SU-DHL-6 (cell line): ENCODE measurements around the gene ZC3HAV1.

Experiments
- H2AFZ ChIP-seq: fragments of 200-600 bp; sonication (generic); 2 replicates; pipeline ENCODE4 v1.6.1; 2014; ENCODE audit warnings: low read depth, mild to moderate bottlenecking, moderate library complexity, mixed read lengths, antibody characterized with exemption, low read length; ENCODE audit not compliant: severe bottlenecking
- H3F3A ChIP-seq: fragments of 200-600 bp; shearing (Covaris generic); 2 replicates; pipeline ENCODE4 v1.6.0; 2016; ENCODE audit warnings: antibody characterized with exemption, mild to moderate bottlenecking; ENCODE audit not compliant: insufficient read depth
- H3K27ac ChIP-seq: fragments of 200-600 bp; sonication (generic); 2 replicates; pipeline ENCODE4 v1.5.1; 2016; ENCODE audit warnings: low read depth, mild to moderate bottlenecking, low read length, moderate library complexity, mixed read lengths
- H3K27me3 ChIP-seq: fragments of 200-600 bp; sonication (generic), shearing (Covaris generic); 2 replicates; pipeline ENCODE4 v1.6.0; 2014; ENCODE audit warnings: mild to moderate bottlenecking, low read length
- H3K36me3 ChIP-seq: fragments of 200-600 bp; sonication (generic); 2 replicates; pipeline ENCODE4 v1.6.1; 2014; ENCODE audit warnings: mild to moderate bottlenecking, low read length, mixed read lengths
- H3K4me2 ChIP-seq: fragments of 300-600, 200-600 bp; shearing (Covaris generic), sonication (generic); 2 replicates; pipeline ENCODE4 v1.6.0; 2014; ENCODE audit warnings: low read length, low read depth, mild to moderate bottlenecking; ENCODE audit not compliant: poor library complexity, severe bottlenecking
- H3K4me3 ChIP-seq: fragments of 200-600 bp; sonication (generic); 2 replicates; pipeline ENCODE4 v1.5.1; 2014; ENCODE audit warnings: antibody characterized with exemption, low read length, mild to moderate bottlenecking, mixed read lengths; ENCODE audit not compliant: insufficient read depth, poor library complexity, severe bottlenecking
- H3K79me2 ChIP-seq: fragments of 200-600 bp; sonication (generic); 2 replicates; pipeline ENCODE4 v1.6.1; 2014; ENCODE audit warnings: mild to moderate bottlenecking, low read length, moderate library complexity; ENCODE audit not compliant: insufficient read depth
- H3K9ac ChIP-seq: fragments of 200-600 bp; sonication (generic); 2 replicates; pipeline ENCODE4 v1.7.0; 2014; ENCODE audit warnings: mild to moderate bottlenecking, low read length
- H3K9me2 ChIP-seq: fragments of 200-600 bp; sonication (generic); replicated peaks from 2 replicates; pipeline ENCODE4 v1.6.1; 2014; ENCODE audit warnings: low read length; ENCODE audit not compliant: insufficient read depth
- H3K9me3 ChIP-seq: fragments of 200-600 bp; sonication (generic); 2 replicates; pipeline ENCODE4 v1.6.1; 2014; ENCODE audit warnings: low read length, mixed read lengths; ENCODE audit not compliant: insufficient read depth
- H4K20me1 ChIP-seq: fragments of 200-600 bp; sonication (generic); 2 replicates; pipeline ENCODE4 v1.6.1; 2014; ENCODE audit warnings: low read depth, mild to moderate bottlenecking, antibody characterized with exemption, low read length, moderate library complexity, mixed read lengths
- CTCF ChIP-seq: fragments of 200-600 bp; sonication (generic); IDR thresholded peaks from one replicate; pipeline ENCODE4 v1.5.1; 2017; ENCODE audit warnings: antibody characterized with exemption, mild to moderate bottlenecking, low read length, moderate library complexity; ENCODE audit not compliant: insufficient read depth, poor library complexity, severe bottlenecking
- EZH2phosphoT487 ChIP-seq: fragments of 200-600 bp; sonication (generic), shearing (Covaris generic); conservative IDR thresholded peaks from 2 replicates; pipeline ENCODE4 v1.6.1; 2018; ENCODE audit warnings: mild to moderate bottlenecking, antibody characterized with exemption, low read length, moderate library complexity, mixed read lengths

Gene ZC3HAV1

GRCh38 chr7:139022286-139022685 is 87.2 kb downstream of the ZC3HAV1 start:
- no peaks in the 10 kb centered on the region for H3K9me2 ChIP-seq
- TF ChIP-seq CTCF: no peak
- TF ChIP-seq EZH2phosphoT487: no peak
- no peak overlapping the region for H3K27ac ChIP-seq
- H4K20me1 ChIP-seq: no peaks in the 10 kb centered on the region
- no peaks in the 10 kb centered on the region for H3K36me3 ChIP-seq
- no peaks in the 10 kb centered on the region for H3F3A ChIP-seq
- H3K79me2 ChIP-seq: no peaks in the 10 kb centered on the region
- H3K27me3 ChIP-seq: no peaks in the 10 kb centered on the region
- H3K9me3 ChIP-seq: no peaks in the 10 kb centered on the region
- no peak overlapping the region for H3K9ac ChIP-seq
- no peak overlapping the region for H3K4me3 ChIP-seq
- H3K4me2 ChIP-seq: no peak overlapping the region
- H2AFZ ChIP-seq: no peak overlapping the region

- Histone ChIP-seq H3K4me3 (no peak overlapping the region), H3K9ac (no peak overlapping the region), H3K4me2 (no peak overlapping the region), H3K27ac (no peak overlapping the region), H3K9me3 (no peaks in the 10 kb centered on the region), H3K36me3 (no peaks in the 10 kb centered on the region), H2AFZ (no peak overlapping the region), H3K79me2 (no peaks in the 10 kb centered on the region), H4K20me1 (no peaks in the 10 kb centered on the region), H3F3A (no peaks in the 10 kb centered on the region), H3K9me2 (no peaks in the 10 kb centered on the region), H3K27me3 (no peaks in the 10 kb centered on the region)
- TF ChIP-seq CTCF: no peak
- TF ChIP-seq EZH2phosphoT487: no peak
Observed at GRCh38 chr7:139018910-139019309, 90.6 kb downstream of the ZC3HAV1 start.

DNA sequence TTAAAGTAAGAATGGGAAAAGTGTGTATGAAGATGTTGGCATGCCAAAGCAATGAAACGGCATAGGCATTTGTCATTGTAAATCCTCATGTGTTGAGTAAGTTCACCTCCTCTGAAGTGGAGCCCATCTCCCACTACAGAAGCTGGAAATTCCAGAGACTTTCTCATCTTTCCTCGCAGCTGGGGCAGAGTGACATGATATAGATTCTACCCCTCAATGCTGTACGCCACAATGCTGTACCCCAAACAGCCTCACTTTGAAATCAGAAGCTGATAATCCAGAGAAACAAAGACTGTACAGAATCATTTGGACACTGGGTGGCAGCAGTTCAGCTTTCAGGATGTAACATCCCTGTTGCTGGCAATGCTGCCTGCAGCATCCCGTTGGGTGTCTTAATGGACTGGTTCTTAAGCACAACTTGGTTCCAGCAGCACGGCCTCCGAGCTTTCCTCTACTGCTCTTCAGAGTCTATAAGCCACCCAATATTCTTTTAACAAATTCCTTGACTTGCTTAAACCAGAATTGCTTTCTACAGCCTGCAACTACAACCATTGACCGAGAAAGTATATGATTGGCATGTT is 92.5 kb downstream of the ZC3HAV1 start:
- Histone ChIP-seq H3F3A (no peaks in the 10 kb centered on the region), H3K36me3 (no peaks in the 10 kb centered on the region), H3K27me3 (no peaks in the 10 kb centered on the region), H3K9me3 (no peaks in the 10 kb centered on the region), H3K4me2 (no peak overlapping the region), H2AFZ (no peak overlapping the region), H3K4me3 (no peak overlapping the region), H4K20me1 (no peaks in the 10 kb centered on the region), H3K27ac (no peak overlapping the region), H3K9ac (no peak overlapping the region), H3K9me2 (no peaks in the 10 kb centered on the region), H3K79me2 (no peaks in the 10 kb centered on the region)
- TF ChIP-seq CTCF (peak; percentile 40), EZH2phosphoT487 (no peak)

GRCh38 chr7:139011373-139011772 is 98.1 kb downstream of the ZC3HAV1 start:
- H3K4me3 ChIP-seq: no peak overlapping the region
- no peak overlapping the region for H3K27ac ChIP-seq
- no peak overlapping the region for H3K4me2 ChIP-seq
- H3K36me3 ChIP-seq: no peaks in the 10 kb centered on the region
- H2AFZ ChIP-seq: no peak overlapping the region
- H3K9me2 ChIP-seq: no peaks in the 10 kb centered on the region
- no peaks in the 10 kb centered on the region for H3K79me2 ChIP-seq
- H3K27me3 ChIP-seq: no peaks in the 10 kb centered on the region
- TF ChIP-seq EZH2phosphoT487 (no peak), CTCF (no peak)
- H3K9me3 ChIP-seq: no peaks in the 10 kb centered on the region
- no peaks in the 10 kb centered on the region for H3F3A ChIP-seq
- H3K9ac ChIP-seq: no peak overlapping the region
- no peaks in the 10 kb centered on the region for H4K20me1 ChIP-seq
